GM06990 (cell line): ENCODE measurements around the gene IFI27L1.

Source experiments
- DNase-seq: peaks from one replicate; pipeline ENCODE4 v3.0.0-alpha.2; 2011; ENCODE audit not compliant: insufficient read length; ENCODE audit errors: extremely low read depth
- H3K27me3 ChIP-seq: replicated peaks from 2 replicates; pipeline ENCODE4 v1.6.0; 2011; ENCODE audit warnings: low read length; ENCODE audit not compliant: control insufficient read depth, insufficient read depth
- H3K36me3 ChIP-seq: 2 replicates; pipeline ENCODE4 v1.5.1; 2011; ENCODE audit warnings: low read length; ENCODE audit not compliant: control insufficient read depth, insufficient read depth
- H3K4me3 ChIP-seq: replicated peaks from 2 replicates; pipeline ENCODE4 v1.5.1; 2011; ENCODE audit warnings: low read depth, mild to moderate bottlenecking, control low read depth, low read length
- TF ChIP-seq, protein P1 (sequence below): IDR thresholded peaks from 2 replicates; pipeline ENCODE4 v1.5.1; 2011; ENCODE audit warnings: low read length, control low read depth, mild to moderate bottlenecking, inconsistent platforms; ENCODE audit not compliant: insufficient read depth, poor library complexity, severe bottlenecking

IFI27L1 gene

DNA sequence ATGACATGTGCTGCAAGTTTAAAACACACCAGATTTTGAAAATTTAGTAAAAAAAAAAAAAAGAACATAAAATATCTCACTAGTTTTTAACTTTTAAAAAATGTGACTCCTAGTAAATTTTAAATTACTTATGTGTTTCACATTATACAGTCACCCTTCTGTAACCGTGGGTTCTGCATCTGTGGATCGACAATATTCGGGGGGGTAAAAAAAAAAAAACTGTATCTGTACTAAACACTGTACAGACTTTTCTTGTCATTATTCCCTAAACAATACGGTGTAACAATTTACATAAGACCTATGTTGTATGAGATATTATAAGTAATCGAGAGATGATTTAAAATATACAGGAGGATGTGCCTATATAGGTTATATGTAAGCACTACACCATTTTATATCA lies 3.3 kb upstream of the IFI27L1 start:
- no peak overlapping the region for H3K4me3 ChIP-seq
- TF ChIP-seq, protein P1, sequence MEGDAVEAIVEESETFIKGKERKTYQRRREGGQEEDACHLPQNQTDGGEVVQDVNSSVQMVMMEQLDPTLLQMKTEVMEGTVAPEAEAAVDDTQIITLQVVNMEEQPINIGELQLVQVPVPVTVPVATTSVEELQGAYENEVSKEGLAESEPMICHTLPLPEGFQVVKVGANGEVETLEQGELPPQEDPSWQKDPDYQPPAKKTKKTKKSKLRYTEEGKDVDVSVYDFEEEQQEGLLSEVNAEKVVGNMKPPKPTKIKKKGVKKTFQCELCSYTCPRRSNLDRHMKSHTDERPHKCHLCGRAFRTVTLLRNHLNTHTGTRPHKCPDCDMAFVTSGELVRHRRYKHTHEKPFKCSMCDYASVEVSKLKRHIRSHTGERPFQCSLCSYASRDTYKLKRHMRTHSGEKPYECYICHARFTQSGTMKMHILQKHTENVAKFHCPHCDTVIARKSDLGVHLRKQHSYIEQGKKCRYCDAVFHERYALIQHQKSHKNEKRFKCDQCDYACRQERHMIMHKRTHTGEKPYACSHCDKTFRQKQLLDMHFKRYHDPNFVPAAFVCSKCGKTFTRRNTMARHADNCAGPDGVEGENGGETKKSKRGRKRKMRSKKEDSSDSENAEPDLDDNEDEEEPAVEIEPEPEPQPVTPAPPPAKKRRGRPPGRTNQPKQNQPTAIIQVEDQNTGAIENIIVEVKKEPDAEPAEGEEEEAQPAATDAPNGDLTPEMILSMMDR = no peak
- H3K27me3 ChIP-seq = no peaks in the 10 kb centered on the region
- no peak for DNase-seq
- H3K36me3 ChIP-seq = peaks cover 1% of the 10 kb centered on the region

GRCh38 chr14:94079891-94080620 lies 1.1 kb upstream of the IFI27L1 start:
- TF ChIP-seq, protein P1 = no peak
- Histone ChIP-seq H3K4me3 (peak overlapping the region; percentile 90), H3K36me3 (peaks cover 1% of the 10 kb centered on the region), H3K27me3 (no peaks in the 10 kb centered on the region)
- DNase-seq = no peak

DNA sequence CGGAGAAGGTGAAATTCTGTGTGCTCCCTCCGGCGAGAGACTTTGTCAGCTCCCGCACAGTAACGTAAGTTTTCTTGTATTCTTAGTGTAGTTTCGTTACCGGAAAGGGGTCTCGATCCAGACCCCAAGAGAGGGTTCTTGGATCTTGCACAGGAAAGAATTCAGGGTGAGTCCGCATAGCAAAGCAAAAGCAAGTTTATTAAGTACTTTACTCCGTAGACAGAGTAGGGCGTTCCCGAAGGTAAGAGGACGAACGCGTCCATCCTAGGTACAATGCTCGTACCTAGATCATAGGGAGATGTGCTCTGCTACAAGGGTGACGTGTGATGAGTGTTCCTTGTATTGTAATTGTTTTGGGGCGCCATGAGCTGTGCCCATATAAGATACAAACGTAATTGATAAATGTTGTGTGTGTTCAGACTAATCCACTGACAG lies 293 bp downstream of the IFI27L1 start:
- H3K27me3 ChIP-seq = no peaks in the 10 kb centered on the region
- H3K4me3 ChIP-seq = peak overlapping the region; percentile 90
- DNase-seq = no peak
- TF ChIP-seq, protein P1 = no peak
- peaks cover 1% of the 10 kb centered on the region for H3K36me3 ChIP-seq

DNA sequence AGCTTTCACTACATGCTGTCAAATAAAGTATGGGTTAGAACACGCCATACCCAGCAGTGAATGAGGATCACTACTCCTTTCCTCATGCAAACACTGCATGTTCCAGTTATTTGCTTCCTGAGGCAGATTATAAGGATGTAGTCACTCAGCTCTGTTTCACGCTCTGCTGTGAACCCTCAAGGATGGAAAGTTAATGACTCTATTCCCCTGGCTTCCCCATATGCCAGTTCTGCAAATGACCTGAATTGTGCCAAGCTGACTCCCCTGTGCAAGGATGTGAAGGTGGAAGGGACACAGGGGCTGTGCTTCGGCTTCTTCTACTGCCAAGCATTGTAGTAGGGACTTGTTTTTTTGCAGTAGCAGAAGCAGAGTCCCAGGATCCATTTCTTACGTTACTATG lies 6.8 kb downstream of the IFI27L1 start:
- Histone ChIP-seq H3K36me3 (no peaks in the 10 kb centered on the region), H3K4me3 (no peak overlapping the region), H3K27me3 (no peaks in the 10 kb centered on the region)
- TF ChIP-seq, protein P1 = no peak
- DNase-seq = no peak

DNA sequence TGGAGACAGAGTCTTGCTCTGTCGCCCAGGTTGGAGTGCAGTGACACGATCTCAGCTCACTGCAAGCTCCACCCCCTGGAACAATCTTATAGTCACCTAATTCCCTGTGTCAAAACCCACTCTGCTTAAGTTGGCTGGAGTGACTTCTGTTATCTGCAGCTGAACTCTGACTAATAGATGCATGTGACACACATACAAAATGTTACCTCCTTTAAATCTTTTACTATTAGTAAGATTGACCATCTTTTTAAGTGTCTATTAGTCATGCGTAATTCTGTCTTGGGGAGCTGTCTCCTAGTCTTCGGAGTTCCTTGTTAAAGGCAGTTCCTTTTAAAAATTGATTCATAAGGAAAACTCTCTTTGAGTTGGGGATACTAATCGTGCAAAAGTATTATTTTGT lies 7.4 kb downstream of the IFI27L1 start:
- no peak for DNase-seq
- Histone ChIP-seq H3K36me3 (no peaks in the 10 kb centered on the region), H3K4me3 (no peak overlapping the region), H3K27me3 (no peaks in the 10 kb centered on the region)
- TF ChIP-seq, protein P1 = no peak
